M059J (cell line): ENCODE data around the gene LMBRD1. TPM values are rescaled to one million over a fixed set of nuclear protein-coding genes. Genes with fewer than 3 reads are reported as not detected.
"Not testable (repeated sequence)": the region's sequence is repeated elsewhere in the genome, so short reads cannot be mapped to it uniquely, and the experiment has no call there.

Source experiments
- DNase-seq: peaks from one replicate; pipeline ENCODE4 v3.0.0-alpha.2; 2012; ENCODE audit warnings: low read depth
- total RNA-seq: library from RNA; depleted of rRNA; stranded (reverse); fragments of >200 nt; shearing (Covaris generic); gene quantifications from 2 replicates; pipeline ENCODE4 v1.2.3, GENCODE V29; 2014

Gene LMBRD1
- total RNA-seq, 1 experiment from 2014 or later, result 25.2 TPM

- DNase-seq, result peak; percentile 12
These were observed 64.2 kb downstream of the LMBRD1 start for GRCh38 chr6:69732640-69733039.

DNA sequence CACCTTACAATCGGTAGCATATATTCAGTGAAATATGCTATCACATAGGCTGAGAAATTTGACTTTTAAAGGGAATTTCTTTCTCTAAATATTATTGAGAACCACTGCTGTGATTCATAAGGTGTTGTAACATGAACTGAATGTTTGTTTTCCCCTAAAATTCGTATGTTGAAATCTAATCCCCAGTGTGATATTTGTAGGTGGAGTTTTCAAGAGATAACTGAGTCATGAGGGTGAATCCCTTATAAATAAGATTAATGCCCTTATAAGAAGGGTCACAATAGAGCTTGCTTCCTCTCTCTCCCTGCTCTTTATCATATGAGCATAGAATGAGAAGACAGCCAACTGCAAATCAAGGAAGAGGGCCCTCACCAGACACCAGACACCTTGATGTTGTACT lies 64.8 kb downstream of the LMBRD1 start:
- DNase-seq, result no peak

DNA sequence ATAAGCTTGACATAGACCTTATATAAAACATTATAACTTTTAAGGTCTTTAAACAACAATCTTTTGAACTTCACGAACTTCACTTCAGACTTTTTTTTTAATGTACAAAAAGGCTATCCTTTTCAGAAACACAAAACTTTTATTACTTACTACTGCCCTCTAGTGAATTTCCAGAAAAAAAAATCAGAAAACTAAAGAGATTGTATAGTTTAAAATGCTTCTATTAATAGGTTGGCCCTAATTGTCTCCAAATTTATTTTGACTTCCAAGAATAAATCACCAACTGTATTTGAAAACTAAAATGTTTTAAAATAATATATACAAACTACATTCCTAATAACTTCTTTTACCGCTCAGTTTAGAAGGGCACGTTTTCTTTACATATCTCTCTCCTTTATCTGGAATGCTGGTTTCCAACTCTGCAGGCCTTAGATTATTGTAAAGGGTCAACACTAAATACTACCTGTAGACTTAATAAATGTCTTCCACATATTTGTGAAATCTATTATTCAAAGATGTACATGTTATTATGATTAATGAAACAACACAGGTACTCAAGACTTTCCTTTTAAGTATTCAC lies 66.8 kb downstream of the LMBRD1 start:
- peak; percentile 11 for DNase-seq

DNA sequence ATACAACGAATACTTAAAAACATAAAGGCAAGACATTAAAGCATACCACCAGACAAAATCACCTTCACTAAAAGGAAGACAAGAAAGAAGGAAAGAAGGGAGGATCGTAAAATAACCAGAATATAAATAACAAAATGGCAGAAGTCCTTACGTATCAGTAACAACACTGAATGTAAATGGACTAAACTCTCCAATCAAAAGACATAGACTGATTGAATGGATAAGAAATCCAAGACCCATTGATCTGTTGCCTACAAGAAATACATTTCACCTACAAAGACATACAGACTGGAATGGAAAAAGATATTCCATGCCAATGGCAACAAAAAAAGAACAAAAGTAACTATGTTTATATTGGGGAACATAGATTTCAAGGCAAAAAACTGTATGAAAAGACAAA lies 74.1 kb downstream of the LMBRD1 start:
- DNase-seq, result no peak

- peak; percentile 28 for DNase-seq
These were observed 77.1 kb downstream of the LMBRD1 start for GRCh38 chr6:69719602-69720193.

GRCh38 chr6:69706724-69707123 lies 90.1 kb downstream of the LMBRD1 start:
- no peak for DNase-seq

DNA sequence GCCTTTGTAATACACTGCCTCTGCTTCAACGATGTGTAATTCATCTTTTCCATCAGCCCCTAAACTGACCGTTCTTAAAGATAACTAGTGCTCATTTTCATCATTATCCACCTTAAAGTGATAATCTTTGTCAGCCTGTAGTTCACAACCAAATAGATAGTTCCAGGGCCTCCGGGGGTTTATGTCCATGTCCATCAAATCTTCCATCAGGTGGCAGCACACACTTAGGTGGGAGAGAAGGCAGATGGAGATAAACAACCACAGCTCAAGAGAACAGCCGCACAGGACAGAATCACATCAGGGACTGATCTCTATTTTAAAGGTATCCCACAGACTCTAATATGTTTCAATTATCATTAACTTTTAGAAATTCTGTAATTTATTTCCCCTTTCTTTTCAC lies 90.9 kb downstream of the LMBRD1 start:
- DNase-seq, result no peak

- DNase-seq, result no peak
These were observed 91.9 kb downstream of the LMBRD1 start for GRCh38 chr6:69704916-69705315.

DNA sequence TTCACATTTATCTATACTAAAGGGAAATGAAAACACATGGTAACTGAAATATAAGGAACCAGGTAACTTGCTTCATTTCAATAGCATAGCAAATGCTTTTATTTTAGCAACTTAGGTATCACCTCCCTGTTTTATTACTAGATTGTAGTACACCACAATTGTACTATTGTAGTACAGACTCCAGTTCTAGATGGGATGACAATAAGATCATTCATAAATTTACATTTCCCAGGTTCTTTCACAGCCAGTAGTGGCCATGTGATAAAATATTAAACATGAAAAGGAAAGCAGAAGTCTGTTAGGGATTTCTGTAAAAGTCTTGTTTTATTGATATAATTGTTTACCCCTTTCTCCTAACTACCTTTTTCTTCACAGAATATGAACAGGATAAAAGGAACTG lies 97.2 kb downstream of the LMBRD1 start:
- no peak for DNase-seq

DNA sequence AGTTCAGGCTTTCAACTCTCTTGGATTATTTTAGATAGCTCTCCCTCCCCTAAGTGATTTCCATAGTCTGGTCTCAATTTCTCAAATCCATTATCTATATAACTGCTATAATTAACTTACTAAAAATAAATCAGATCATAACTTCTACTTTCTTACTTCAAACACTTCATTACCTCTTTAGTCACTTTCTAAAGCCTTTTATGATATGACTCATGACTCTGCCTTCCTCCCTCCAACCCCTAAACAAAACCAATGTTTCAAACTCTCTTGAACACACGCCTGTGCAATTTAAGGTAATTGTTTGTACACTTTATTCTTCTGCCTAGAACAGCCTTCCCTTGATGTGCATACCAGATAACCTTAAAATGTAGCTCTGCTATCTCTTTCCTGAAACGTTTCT lies 100.5 kb downstream of the LMBRD1 start:
- DNase-seq, result peak; percentile 36

DNA sequence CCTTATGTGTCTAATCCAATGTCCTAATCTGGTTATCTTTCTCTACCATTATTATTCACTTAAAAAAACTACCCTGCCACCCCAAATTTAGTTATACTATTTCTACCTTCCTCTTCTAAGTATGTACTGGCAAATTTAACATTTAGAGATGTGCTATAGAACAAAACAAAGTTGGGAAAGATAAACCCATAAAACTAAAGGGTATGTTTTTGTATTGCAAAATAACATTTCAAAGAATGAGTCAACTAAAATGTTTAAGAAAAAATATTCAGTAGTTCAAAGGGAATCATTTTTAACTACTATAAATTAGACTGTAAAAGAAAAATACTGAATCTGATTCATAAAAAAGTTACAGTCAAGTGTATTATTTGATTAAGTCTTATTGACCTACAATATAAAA lies 103.0 kb downstream of the LMBRD1 start:
- no peak for DNase-seq

GRCh38 chr6:69690986-69691385 lies 105.8 kb downstream of the LMBRD1 start:
- no peak for DNase-seq

GRCh38 chr6:69680302-69680701 lies 116.5 kb downstream of the LMBRD1 start:
- no peak for DNase-seq

DNA sequence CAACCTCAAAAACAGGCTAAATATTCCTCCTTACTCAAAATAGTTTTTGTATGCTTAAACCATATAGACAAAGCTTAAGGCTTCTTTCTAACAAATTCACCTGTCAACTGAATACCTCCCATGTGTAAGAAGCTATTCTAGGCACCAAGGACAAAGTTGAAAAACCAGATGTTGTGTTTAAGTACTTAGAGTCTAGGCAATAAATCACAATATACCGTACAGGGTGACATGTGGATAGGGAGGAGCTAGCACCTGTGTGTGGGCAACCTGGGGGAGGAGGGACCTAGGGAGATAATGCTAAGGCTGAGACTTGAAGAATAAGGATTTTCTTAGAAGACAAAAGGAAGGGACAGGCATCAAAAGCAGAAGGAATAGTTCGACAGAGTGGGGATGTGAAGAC lies 123.5 kb downstream of the LMBRD1 start:
- DNase-seq, result no peak

- no peak for DNase-seq
These were observed 127.9 kb downstream of the LMBRD1 start for GRCh38 chr6:69668916-69669315.

DNA sequence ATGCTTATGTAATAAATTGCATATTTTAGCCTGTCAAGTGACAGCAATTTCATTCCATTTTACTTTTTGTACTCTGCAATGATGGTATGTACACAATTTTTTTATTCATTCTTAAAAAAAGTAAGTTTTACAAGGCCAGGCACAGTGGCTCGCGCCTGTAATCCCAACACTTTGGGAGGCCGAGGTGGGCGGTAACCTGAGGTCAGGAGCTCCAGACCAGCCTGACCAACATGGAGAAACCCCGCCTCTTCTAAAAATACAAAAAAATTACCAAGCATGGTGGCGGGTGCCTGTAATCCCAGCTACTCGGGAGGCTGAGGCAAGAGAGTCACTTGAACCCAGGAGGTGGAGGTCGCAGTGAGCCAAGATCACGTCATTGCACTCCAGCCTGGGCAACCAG lies 130.0 kb downstream of the LMBRD1 start:
- DNase-seq, result not testable (repeated sequence)

GRCh38 chr6:69665437-69665836 lies 131.4 kb downstream of the LMBRD1 start:
- DNase-seq, result no peak

GRCh38 chr6:69664551-69664950 lies 132.3 kb downstream of the LMBRD1 start:
- DNase-seq, result no peak

DNA sequence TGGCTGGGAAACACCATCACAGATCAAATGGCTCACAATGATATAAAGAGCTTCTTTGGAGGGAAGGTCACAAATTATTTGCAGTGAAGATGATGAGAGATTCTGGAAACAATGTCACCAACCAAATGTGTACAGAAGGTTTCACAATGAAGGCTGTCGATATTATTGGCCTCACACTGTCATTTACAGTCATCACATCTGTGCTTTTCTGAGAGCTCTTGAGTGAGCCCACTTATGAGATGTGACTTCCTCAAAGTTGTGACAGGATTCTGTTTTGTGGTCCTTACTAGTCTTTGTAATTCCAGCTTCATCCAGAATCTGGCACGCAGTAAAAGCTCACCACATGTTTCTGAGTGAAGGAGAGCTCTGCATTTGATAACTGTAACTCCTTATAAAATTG lies 133.6 kb downstream of the LMBRD1 start:
- DNase-seq, result no peak

- no peak for DNase-seq
These were observed 146.1 kb downstream of the LMBRD1 start for GRCh38 chr6:69650703-69651102.

DNA sequence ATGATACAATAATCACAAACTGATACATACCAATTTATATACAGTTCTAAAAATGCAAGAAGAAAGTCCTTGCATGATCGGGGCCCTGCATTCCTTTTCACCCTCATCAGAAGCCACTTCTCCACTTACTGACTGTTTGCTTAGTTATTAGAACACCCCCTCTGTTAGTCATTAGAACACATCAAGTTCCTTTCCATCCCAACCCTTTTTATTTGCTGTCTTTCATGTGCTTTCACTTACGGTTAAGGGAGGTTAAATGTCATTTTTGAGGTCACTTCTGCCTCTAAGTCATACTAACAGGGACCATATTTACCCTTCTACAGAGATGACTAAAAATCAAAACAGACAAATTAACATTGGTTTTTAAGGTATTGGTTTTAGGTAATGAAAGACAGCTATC lies 149.1 kb downstream of the LMBRD1 start:
- no peak for DNase-seq

- no peak for DNase-seq
These were observed 153.1 kb downstream of the LMBRD1 start for GRCh38 chr6:69643688-69644087.

- no peak for DNase-seq
These were observed 163.9 kb downstream of the LMBRD1 start for GRCh38 chr6:69632932-69633331.
